ENCODE measurements around the gene HSPBP1. TPM values are rescaled to one million over a fixed set of nuclear protein-coding genes. Genes with fewer than 3 reads are reported as not detected.
"Not testable (repeated sequence)": the region's sequence is repeated elsewhere in the genome, so short reads cannot be mapped to it uniquely, and the experiment has no call there.

HSPBP1 gene
- total RNA-seq, 1 experiment from 2014 or later = 83.4 TPM

- ChIA-PET POLR2A (ENCODE audit: low non-redundant PET) (no interaction called here), CTCF (no interaction called here)
- TF ChIP-seq CTCF (conservative IDR thresholded peaks at IDR 0.05; ENCODE audit: low read depth, low read length) = no peak
- no peak for TF ChIP-seq EZH2 (IDR thresholded peaks at IDR 0.05; ENCODE audit: borderline replicate concordance, low read depth, low read length, poor library complexity, severe bottlenecking)
- Histone ChIP-seq H3K4me1 (ENCODE audit: insufficient read depth, low read length, poor library complexity, severe bottlenecking) (no peaks in the 10 kb centered on the region), H3K9me3 (ENCODE audit: low read depth, low read length, poor library complexity, severe bottlenecking) (no peaks in the 10 kb centered on the region), H3K36me3 (ENCODE audit: insufficient read depth, low read length, poor library complexity, severe bottlenecking) (no peaks in the 10 kb centered on the region), H3K4me3 (ENCODE audit: low read depth, low read length, poor library complexity, severe bottlenecking) (no peak overlapping the region), H3K27me3 (replicated peaks; ENCODE audit: insufficient read depth, low read depth, low read length, poor library complexity) (no peaks in the 10 kb centered on the region), H3K27ac (ENCODE audit: low read depth, low read length, poor library complexity, severe bottlenecking) (no peak overlapping the region)
- DNase-seq (ENCODE audit: low spot score) = no peak
- no TSS peak for BruUV-seq (replicated peaks)
- intact Hi-C loops (cut with micrococcal nuclease; ENCODE audit: unreplicated experiment) = no loop called here
Measured at GRCh38 chr19:55225415-55225958, 54.4 kb downstream of the HSPBP1 start.

DNA sequence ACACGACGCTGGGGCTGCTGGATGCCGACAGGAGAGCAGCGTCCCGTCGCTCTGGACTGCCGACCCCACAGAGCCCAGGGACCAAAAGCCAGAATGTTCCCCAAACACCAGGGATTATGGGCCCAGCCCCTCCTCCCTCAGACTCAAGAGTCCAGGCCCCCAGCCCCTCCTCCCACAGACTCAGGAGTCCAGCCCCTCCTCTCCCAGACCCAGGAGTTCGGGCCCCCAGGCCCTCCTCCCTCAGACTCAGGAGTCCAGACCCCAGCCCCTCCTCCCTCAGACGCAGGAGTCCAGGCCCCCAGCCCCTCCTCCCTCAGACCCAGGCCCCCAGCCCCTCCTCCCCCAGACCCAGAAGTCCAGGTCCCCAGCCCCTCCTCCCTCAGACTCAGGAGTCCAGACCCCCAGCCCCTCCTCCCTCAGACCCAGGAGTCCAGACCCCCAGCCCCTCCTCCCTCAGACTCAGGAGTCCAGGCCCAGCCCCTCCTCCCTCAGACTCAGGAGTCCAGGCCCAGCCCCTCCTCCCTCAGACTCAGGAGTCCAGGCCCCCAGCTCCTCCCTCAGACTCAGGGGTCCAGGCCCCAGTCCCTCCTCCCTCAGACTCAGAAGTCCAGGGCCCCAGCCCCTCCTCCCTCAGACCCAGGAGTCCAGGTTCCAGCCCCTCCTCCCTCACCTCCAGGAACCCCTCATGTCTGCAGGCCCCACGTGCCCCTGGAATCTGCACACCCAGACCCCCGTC, 55.1 kb downstream of the HSPBP1 start:
- H3K36me3 ChIP-seq (ENCODE audit: insufficient read depth, low read length, poor library complexity, severe bottlenecking); BruUV-seq (replicated peaks); DNase-seq (ENCODE audit: low spot score); H3K27ac ChIP-seq (ENCODE audit: low read depth, low read length, poor library complexity, severe bottlenecking); H3K4me3 ChIP-seq (ENCODE audit: low read depth, low read length, poor library complexity, severe bottlenecking); POLR2A ChIA-PET (ENCODE audit: low non-redundant PET); H3K4me1 ChIP-seq (ENCODE audit: insufficient read depth, low read length, poor library complexity, severe bottlenecking); H3K9me3 ChIP-seq (ENCODE audit: low read depth, low read length, poor library complexity, severe bottlenecking); CTCF ChIA-PET; intact Hi-C loops (cut with micrococcal nuclease; ENCODE audit: unreplicated experiment); H3K27me3 ChIP-seq (replicated peaks; ENCODE audit: insufficient read depth, low read depth, low read length, poor library complexity): not testable (repeated sequence)

GRCh38 chr19:55224038-55224665, 55.8 kb downstream of the HSPBP1 start:
- H3K4me1 ChIP-seq (ENCODE audit: insufficient read depth, low read length, poor library complexity, severe bottlenecking) = no peaks in the 10 kb centered on the region
- CTCF ChIA-PET = no interaction called here
- H3K36me3 ChIP-seq (ENCODE audit: insufficient read depth, low read length, poor library complexity, severe bottlenecking) = no peaks in the 10 kb centered on the region
- TF ChIP-seq CTCF (conservative IDR thresholded peaks at IDR 0.05; ENCODE audit: low read depth, low read length) (no peak), EZH2 (IDR thresholded peaks at IDR 0.05; ENCODE audit: borderline replicate concordance, low read depth, low read length, poor library complexity, severe bottlenecking) (no peak)
- H3K4me3 ChIP-seq (ENCODE audit: low read depth, low read length, poor library complexity, severe bottlenecking) = no peak overlapping the region
- no peaks in the 10 kb centered on the region for H3K27me3 ChIP-seq (replicated peaks; ENCODE audit: insufficient read depth, low read depth, low read length, poor library complexity)
- DNase-seq (ENCODE audit: low spot score) = no peak
- no TSS peak for BruUV-seq (replicated peaks)
- no peaks in the 10 kb centered on the region for H3K9me3 ChIP-seq (ENCODE audit: low read depth, low read length, poor library complexity, severe bottlenecking)
- intact Hi-C loops (cut with micrococcal nuclease; ENCODE audit: unreplicated experiment) = no loop called here
- POLR2A ChIA-PET (ENCODE audit: low non-redundant PET) = no interaction called here
- H3K27ac ChIP-seq (ENCODE audit: low read depth, low read length, poor library complexity, severe bottlenecking) = no peak overlapping the region

All from A673 (cell line).